Muscle of back (tissue), 11 donors: ENCODE measurements around the gene MTARC1. TPM values are rescaled to one million over a fixed set of nuclear protein-coding genes. Genes with fewer than 3 reads are reported as not detected.

Experiments used
- DNase-seq, 3 donors: peaks; one replicate each; pipeline versions ENCODE4 v3.0.0 to v3.0.0-alpha.2; 2013
- polyA plus RNA-seq, 10 donors: library from polyadenylated mRNA; unstranded; fragments of 120-200 nt; gene quantifications; one replicate each; pipeline ENCODE4 v1.2.1, GENCODE V29; 2013; ENCODE audit not compliant: insufficient read length in 10 of 10

MTARC1 gene
- polyA plus RNA-seq, 10 donors, result 2.8 to 11.2 (median 5.9) TPM

GRCh38 chr1:220827445-220828178, 40.9 kb downstream of the MTARC1 start:
- no peak for DNase-seq

GRCh38 chr1:220828179-220828490, 41.4 kb downstream of the MTARC1 start:
- DNase-seq, result no peak

GRCh38 chr1:220828950-220829586, 42.4 kb downstream of the MTARC1 start:
- DNase-seq, result no peak

GRCh38 chr1:220833436-220833835, 46.7 kb downstream of the MTARC1 start:
- DNase-seq, result peak in 1 of 3 donors; percentile 61

- no peak for DNase-seq
Observed at GRCh38 chr1:220834155-220834870, 47.6 kb downstream of the MTARC1 start.

Other genes starting within 250 kb of the MTARC1 start
- gene C1orf115, start 96.5 kb upstream of the MTARC1 start, polyA plus RNA-seq, result 10 to 100 TPM in 8 of 10 donors, 1 to 10 TPM in 2; 9.1 to 14.7 (median 11.9) TPM
- 10 to 100 TPM; 11.6 to 25.2 (median 16.8) TPM for gene MTARC2, start 38.6 kb upstream of the MTARC1 start, polyA plus RNA-seq
- gene HLX, start 92.5 kb downstream of the MTARC1 start, polyA plus RNA-seq, result 10 to 100 TPM; 14.6 to 22.4 (median 18.0) TPM